Adrenal gland (tissue), 12 donors: ENCODE results near the gene TRIM8. TPM values are rescaled to one million over a fixed set of nuclear protein-coding genes. Genes with fewer than 3 reads are reported as not detected.
A peak's percentile ranks its signal among the peaks of the same experiment; 100 is the strongest.

Experiments
- DNase-seq, 7 donors: peaks; one replicate each; pipeline ENCODE4 v3.0.0-alpha.2; 2019 to 2020
- H3K27ac ChIP-seq, 5 donors: fragments of 200-600 bp; sonication (generic) in 4 of 5; 1 replicate in 3 of 5; 2 replicates in 2 of 5; pipeline versions ENCODE4 v1.5.1 to v1.8.0; 2016 to 2020; ENCODE audit warnings: mild to moderate bottlenecking in 1 of 5
- H3K27me3 ChIP-seq: fragments of 200-600 bp; 2 replicates; pipeline ENCODE4 v1.8.0; 2021
- H3K36me3 ChIP-seq, 2 donors: fragments of 200-600 bp; replicated peaks in 1 of 2; 1 replicate in 1 of 2; 2 replicates in 1 of 2; pipeline versions ENCODE4 v1.5.1 to v1.8.0; 2018 to 2022
- H3K4me1 ChIP-seq, 2 donors: fragments of 200-600 bp; replicated peaks in 1 of 2; 1 replicate in 1 of 2; 2 replicates in 1 of 2; pipeline versions ENCODE4 v1.5.1 to v1.8.0; 2018 to 2021
- H3K4me3 ChIP-seq, 4 donors: fragments of 200-600 bp; sonication (generic) in 3 of 4; one replicate each; pipeline ENCODE4 v1.5.1; 2016 to 2018
- H3K9me3 ChIP-seq, 3 donors: fragments of 200-600 bp; sonication (generic) in 1 of 3; replicated peaks in 1 of 3; 1 replicate in 2 of 3; 2 replicates in 1 of 3; pipeline versions ENCODE4 v1.5.1 to v1.8.0; 2016 to 2021
- POLR2A ChIP-seq, 2 donors: fragments of 450-650 bp; IDR thresholded peaks; one replicate each; pipeline ENCODE4 v1.6.1; 2017; ENCODE audit warnings: antibody characterized with exemption in 2 of 2, mild to moderate bottlenecking in 2 of 2, moderate library complexity in 1 of 2
- WGBS, 4 donors: extraction: QIAGEN DNeasy Blood & Tissue Kit in 2 of 4; methylation state at CpG; one replicate each; pipeline versions ENCODE4 v1.1.5 to v1.1.7; 2013 to 2017; 5-methylcytosine and 5-hydroxymethylcytosine counted together
- intact Hi-C, 2 donors: fragments of 100-400 bp; cut with DNase I; formaldehyde crosslinking; loops; one replicate each; pipeline versions ENCODE4 v1.14.1 to v1.15.0; 2022 to 2023
- polyA plus RNA-seq, 3 donors: library from polyadenylated mRNA; stranded (reverse); fragments of 200-250 nt in 2 of 3; fragments of 350-450 nt in 1 of 3; fragmentation: Illumina TruSeq in 1 of 3; extraction: RNeasy Lipid Tissue Mini Kit (QIAGEN cat#74804) in 1 of 3; gene quantifications; one replicate each; pipeline ENCODE4 v1.2.3, GENCODE V29; 2013 to 2014
- total RNA-seq, 9 donors: library from RNA; depleted of rRNA in 4 of 9; stranded (reverse); fragments of >200 nt in 4 of 9; fragments of 120-200 nt in 1 of 9; fragmentation: NEBNext Ultra II Directional in 1 of 9; extraction: Animal tissue kit (Norgen Biotek cat#: 25700) in 1 of 9; gene quantifications; one replicate each; pipeline versions ENCODE4 v1.1.0 to v1.2.4, GENCODE V29; 2013 to 2023
- TF ChIP-seq, protein P1 (sequence below), 6 experiments: fragments of 450-650 bp in 4 of 6; fragments of 200-600 bp in 2 of 6; sonication (generic) in 1 of 6; IDR thresholded peaks; 1 replicate in 5 of 6; 2 replicates in 1 of 6; pipeline versions ENCODE4 v1.5.1 to v1.8.0; 2016 to 2021; ENCODE audit warnings: antibody characterized with exemption in 6 of 6, mild to moderate bottlenecking in 2 of 6, moderate library complexity in 1 of 6
- donor health status: healthy with polysubstance abuse.
- donor health status: Bipolar disorder and iron deficiency.
- donor health status: DM: yes; HTN: yes; CAD: no.
- donor health status: DM: no; HTN: no; CAD: no.
- donor health status: DM: no; HTN: no; CAD: no.
- donor health status: DM: yes; HTN: yes; CAD: no.

The TRIM8 gene
- total and polyA plus RNA-seq, 12 donors: 21.6 to 175 (median 116) TPM

DNA sequence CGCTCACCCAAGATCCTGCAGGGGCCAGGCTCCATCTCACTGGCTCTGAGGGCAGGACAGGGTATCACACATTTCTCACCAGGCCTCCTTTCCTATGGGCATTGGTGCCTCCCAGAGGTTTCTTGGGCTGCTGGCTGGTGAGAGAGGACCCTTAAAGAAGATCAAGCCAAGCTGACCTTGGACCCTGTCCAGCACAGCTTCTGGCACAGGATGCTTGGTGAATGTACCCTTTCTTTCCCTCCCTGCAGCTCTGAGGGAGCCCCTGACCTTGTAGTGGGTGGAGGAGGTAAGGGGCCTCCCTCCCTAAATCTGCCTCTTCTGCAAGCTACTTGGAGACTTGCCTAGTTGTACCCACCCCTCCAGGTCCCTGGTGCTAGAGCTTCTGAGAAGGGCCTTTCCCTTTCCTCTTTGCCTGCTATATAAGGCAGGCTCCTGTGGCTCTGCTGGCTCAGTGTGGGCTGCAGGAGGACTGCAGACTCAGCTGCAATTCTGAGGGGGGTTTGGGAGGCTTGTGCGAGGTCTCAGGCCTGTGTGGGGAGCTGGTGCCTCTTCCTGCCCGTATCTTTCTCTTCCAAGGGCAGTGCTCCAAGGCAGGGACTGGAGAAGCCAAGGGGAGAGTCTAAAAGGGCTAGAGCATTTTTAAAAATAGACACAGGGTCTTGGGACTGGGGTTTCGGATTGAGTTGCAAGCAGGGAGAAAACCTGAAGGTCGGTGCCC, 11.7 kb upstream of the TRIM8 start:
- TF ChIP-seq, protein P1, sequence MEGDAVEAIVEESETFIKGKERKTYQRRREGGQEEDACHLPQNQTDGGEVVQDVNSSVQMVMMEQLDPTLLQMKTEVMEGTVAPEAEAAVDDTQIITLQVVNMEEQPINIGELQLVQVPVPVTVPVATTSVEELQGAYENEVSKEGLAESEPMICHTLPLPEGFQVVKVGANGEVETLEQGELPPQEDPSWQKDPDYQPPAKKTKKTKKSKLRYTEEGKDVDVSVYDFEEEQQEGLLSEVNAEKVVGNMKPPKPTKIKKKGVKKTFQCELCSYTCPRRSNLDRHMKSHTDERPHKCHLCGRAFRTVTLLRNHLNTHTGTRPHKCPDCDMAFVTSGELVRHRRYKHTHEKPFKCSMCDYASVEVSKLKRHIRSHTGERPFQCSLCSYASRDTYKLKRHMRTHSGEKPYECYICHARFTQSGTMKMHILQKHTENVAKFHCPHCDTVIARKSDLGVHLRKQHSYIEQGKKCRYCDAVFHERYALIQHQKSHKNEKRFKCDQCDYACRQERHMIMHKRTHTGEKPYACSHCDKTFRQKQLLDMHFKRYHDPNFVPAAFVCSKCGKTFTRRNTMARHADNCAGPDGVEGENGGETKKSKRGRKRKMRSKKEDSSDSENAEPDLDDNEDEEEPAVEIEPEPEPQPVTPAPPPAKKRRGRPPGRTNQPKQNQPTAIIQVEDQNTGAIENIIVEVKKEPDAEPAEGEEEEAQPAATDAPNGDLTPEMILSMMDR (IDR thresholded peaks at IDR 0.05): no peak
- peak in 1 of 2 donors; percentile 9 for TF ChIP-seq POLR2A (IDR thresholded peaks at IDR 0.05)
- H3K27ac ChIP-seq: peak overlapping the region in 4 of 5 donors; percentile 41 to 88 (median 66)
- peak overlapping the region in 1 of 4 donors; percentile 20 for H3K4me3 ChIP-seq
- H3K4me1 ChIP-seq: peaks cover 30 to 55% of the 10 kb centered on the region in 2 donors
- peaks cover 0 to 11% of the 10 kb centered on the region in 2 donors for H3K36me3 ChIP-seq
- intact Hi-C loops: no loop called here
- DNase-seq: peak in 3 of 7 donors; percentile 39 to 57 (median 56)
- no peaks in the 10 kb centered on the region for H3K9me3 ChIP-seq
- WGBS, 4 donors: 22 to 47% (median 26%) methylated on average over 3 to 5 of the region's 5 CpGs
- H3K27me3 ChIP-seq: no peaks in the 10 kb centered on the region

DNA sequence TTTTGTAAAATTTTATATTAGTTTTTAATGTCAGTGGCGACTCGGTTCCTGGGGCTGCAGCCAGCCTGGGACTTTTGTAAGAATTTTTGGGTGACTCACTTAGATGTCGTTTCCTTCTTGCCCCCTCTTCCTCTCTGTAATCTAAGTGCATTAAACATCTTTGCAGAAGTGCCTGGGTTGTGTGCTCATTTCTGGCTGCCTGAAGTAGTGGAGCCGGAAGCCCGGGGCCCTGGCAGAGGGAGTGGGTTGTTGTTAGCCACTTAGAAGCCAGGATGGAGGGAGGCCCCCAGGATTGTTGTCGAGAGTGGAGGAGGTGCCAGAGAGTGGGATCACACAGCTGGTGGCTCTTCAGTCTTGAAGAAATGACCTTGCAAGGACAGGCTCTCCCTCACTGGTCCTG, 11.0 kb upstream of the TRIM8 start:
- Histone ChIP-seq H3K27ac (peak overlapping the region in 4 of 5 donors; percentile 49 to 88 (median 66)), H3K36me3 (peaks cover 0 to 11% of the 10 kb centered on the region in 2 donors), H3K9me3 (no peaks in the 10 kb centered on the region), H3K4me3 (peak overlapping the region in 1 of 4 donors; percentile 20), H3K27me3 (no peaks in the 10 kb centered on the region), H3K4me1 (peaks cover 22 to 48% of the 10 kb centered on the region in 2 donors)
- DNase-seq: peak in 4 of 7 donors; percentile 48 to 72 (median 62)
- 4 to 11% (median 7%) methylated on average over 6 of the region's 6 CpGs for WGBS, 4 donors
- TF ChIP-seq POLR2A (IDR thresholded peaks at IDR 0.05): no peak
- TF ChIP-seq, protein P1 (IDR thresholded peaks at IDR 0.05): no peak
- intact Hi-C loops: no loop called here

DNA sequence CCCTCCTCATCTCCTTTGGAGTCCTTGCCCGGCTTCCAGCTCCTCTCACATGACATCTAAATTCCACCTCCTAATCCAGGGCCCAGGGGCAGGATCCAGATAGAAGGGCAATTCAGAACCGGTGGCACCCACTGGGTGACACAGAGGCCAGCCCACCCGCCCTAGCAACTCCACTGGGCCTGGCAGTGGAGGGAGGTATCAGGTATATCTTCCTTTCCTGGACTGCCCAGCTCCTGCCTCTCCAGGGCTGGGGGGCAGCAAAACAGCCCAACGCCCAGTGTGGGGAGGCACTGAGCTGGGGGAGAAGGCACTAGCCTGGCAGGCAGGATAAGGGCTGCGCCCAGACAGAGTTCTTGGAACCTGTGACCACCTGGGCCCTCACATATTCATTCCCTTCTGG, 10.4 kb upstream of the TRIM8 start:
- intact Hi-C loops: no loop called here
- H3K36me3 ChIP-seq: peaks cover 0 to 11% of the 10 kb centered on the region in 2 donors
- no peaks in the 10 kb centered on the region for H3K9me3 ChIP-seq
- DNase-seq: no peak
- WGBS, 4 donors: 87 to 95% (median 92%) methylated on average over 1 to 5 of the region's 5 CpGs
- H3K27me3 ChIP-seq: no peaks in the 10 kb centered on the region
- no peak overlapping the region for H3K4me3 ChIP-seq
- peak overlapping the region in 4 of 5 donors; percentile 49 to 88 (median 66) for H3K27ac ChIP-seq
- H3K4me1 ChIP-seq: peaks cover 18 to 42% of the 10 kb centered on the region in 2 donors
- TF ChIP-seq, protein P1 (IDR thresholded peaks at IDR 0.05): no peak
- TF ChIP-seq POLR2A (IDR thresholded peaks at IDR 0.05): no peak

DNA sequence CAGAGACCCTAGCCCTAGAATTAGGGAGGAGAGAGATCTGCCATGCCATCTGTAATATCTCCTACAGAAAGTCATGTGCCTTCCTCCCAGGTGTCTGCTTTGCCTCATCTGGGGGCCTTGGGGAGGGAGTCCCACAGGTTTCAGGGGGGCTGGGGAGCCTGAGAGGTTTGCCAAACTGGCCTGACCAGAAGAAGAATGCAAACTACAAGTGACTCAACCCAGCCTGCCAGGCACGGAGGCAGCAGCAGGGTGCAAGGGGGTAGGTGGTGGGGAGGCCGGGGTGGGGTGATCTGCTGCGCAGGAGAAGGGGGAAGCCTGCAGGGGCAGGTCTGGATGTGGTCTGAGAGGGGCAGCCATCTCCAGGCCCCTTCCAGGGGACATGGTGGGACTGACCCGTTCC, 9.6 kb upstream of the TRIM8 start:
- H3K4me3 ChIP-seq: no peak overlapping the region
- 64 to 75% (median 74%) methylated on average over 2 to 4 of the region's 4 CpGs; no CpG with 5 or more reads in 1 of the 4 donors for WGBS, 4 donors
- intact Hi-C loops: no loop called here
- no peak for DNase-seq
- no peaks in the 10 kb centered on the region for H3K27me3 ChIP-seq
- H3K36me3 ChIP-seq: peaks cover 0 to 11% of the 10 kb centered on the region in 2 donors
- peak overlapping the region in 1 of 5 donors; percentile 88 for H3K27ac ChIP-seq
- TF ChIP-seq POLR2A (IDR thresholded peaks at IDR 0.05): no peak
- TF ChIP-seq, protein P1 (IDR thresholded peaks at IDR 0.05): no peak
- no peaks in the 10 kb centered on the region for H3K9me3 ChIP-seq
- H3K4me1 ChIP-seq: peaks cover 18 to 35% of the 10 kb centered on the region in 2 donors
